ENCODE measurements around the gene CCIN.

The CCIN gene

DNA sequence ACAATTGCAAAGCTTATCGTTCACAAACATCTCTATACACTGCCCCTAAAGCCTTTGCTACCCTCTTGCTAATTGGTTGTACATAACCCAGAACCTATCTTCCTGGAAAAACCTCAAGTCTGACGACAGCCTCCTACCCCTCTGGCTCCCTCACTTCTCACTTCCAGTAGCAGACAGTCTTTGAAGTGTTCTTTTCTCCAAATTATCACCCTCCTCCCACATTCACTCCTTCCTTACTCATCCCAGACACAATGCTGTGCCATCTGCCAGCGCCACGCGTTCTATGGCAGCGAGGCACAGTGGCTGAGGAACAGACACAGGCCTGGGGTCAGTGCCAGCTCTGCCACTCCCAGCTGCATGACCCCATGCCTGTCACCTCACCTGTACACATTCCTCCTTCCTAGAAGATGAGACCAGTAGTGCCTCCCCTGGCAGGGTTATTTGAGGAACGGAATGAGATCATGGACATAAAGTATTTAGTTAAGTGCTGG, 49.3 kb downstream of the CCIN start:
- in situ Hi-C loops (cut with MboI; ENCODE audit: low sequenced_read_pairs, unreplicated experiment) = no loop called here
- no peak for DNase-seq (ENCODE audit: low spot score)
- TF ChIP-seq, protein P1, sequence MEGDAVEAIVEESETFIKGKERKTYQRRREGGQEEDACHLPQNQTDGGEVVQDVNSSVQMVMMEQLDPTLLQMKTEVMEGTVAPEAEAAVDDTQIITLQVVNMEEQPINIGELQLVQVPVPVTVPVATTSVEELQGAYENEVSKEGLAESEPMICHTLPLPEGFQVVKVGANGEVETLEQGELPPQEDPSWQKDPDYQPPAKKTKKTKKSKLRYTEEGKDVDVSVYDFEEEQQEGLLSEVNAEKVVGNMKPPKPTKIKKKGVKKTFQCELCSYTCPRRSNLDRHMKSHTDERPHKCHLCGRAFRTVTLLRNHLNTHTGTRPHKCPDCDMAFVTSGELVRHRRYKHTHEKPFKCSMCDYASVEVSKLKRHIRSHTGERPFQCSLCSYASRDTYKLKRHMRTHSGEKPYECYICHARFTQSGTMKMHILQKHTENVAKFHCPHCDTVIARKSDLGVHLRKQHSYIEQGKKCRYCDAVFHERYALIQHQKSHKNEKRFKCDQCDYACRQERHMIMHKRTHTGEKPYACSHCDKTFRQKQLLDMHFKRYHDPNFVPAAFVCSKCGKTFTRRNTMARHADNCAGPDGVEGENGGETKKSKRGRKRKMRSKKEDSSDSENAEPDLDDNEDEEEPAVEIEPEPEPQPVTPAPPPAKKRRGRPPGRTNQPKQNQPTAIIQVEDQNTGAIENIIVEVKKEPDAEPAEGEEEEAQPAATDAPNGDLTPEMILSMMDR (IDR thresholded peaks at IDR 0.05; ENCODE audit: borderline replicate concordance, control extremely low read depth, extremely low read depth, insufficient read depth, missing control alignments) = no peak
